Spleen (tissue), 11 donors: ENCODE measurements around the gene SHC3. TPM values are rescaled to one million over a fixed set of nuclear protein-coding genes. Genes with fewer than 3 reads are reported as not detected.

ENCODE experiments used
- DNase-seq: peaks from one replicate; pipeline ENCODE4 v3.0.0-alpha.2; 2020
- H3K27ac ChIP-seq, 8 donors: fragments of 200-600 bp; sonication (generic) in 7 of 8; 1 replicate in 4 of 8; 2 replicates in 4 of 8; pipeline versions ENCODE4 v1.5.0 to v1.8.0; 2016 to 2021; ENCODE audit warnings: inconsistent platforms in 4 of 8, mild to moderate bottlenecking in 4 of 8, moderate library complexity in 1 of 8
- H3K27me3 ChIP-seq, 7 donors: fragments of 200-600 bp; sonication (generic) in 6 of 7; replicated peaks in 1 of 7; 1 replicate in 4 of 7; 2 replicates in 3 of 7; pipeline versions ENCODE4 v1.5.0 to v1.8.0; 2016 to 2021; ENCODE audit warnings: inconsistent platforms in 3 of 7, mild to moderate bottlenecking in 1 of 7
- H3K36me3 ChIP-seq, 6 donors: fragments of 200-600 bp; sonication (generic) in 5 of 6; 1 replicate in 4 of 6; 2 replicates in 2 of 6; pipeline versions ENCODE4 v1.5.0 to v1.8.0; 2016 to 2021; ENCODE audit warnings: inconsistent platforms in 2 of 6
- H3K4me1 ChIP-seq, 6 donors: fragments of 200-600 bp; sonication (generic) in 5 of 6; 1 replicate in 3 of 6; 2 replicates in 3 of 6; pipeline versions ENCODE4 v1.5.0 to v1.8.0; 2016 to 2021; ENCODE audit warnings: inconsistent platforms in 3 of 6
- H3K4me3 ChIP-seq, 8 donors: fragments of 200-600 bp; sonication (generic) in 7 of 8; 1 replicate in 4 of 8; 2 replicates in 4 of 8; pipeline versions ENCODE4 v1.5.0 to v1.8.0; 2016 to 2021; ENCODE audit warnings: inconsistent platforms in 4 of 8, mild to moderate bottlenecking in 4 of 8, moderate library complexity in 2 of 8
- H3K9me3 ChIP-seq, 8 donors: fragments of 200-600 bp; sonication (generic) in 7 of 8; 1 replicate in 4 of 8; 2 replicates in 4 of 8; pipeline versions ENCODE4 v1.5.0 to v1.8.0; 2016 to 2021; ENCODE audit warnings: inconsistent platforms in 4 of 8
- POLR2A ChIP-seq, 3 donors: fragments of 450-650 bp; IDR thresholded peaks; one replicate each; pipeline ENCODE4 v1.5.1; 2017; ENCODE audit warnings: antibody characterized with exemption in 3 of 3, mild to moderate bottlenecking in 1 of 3
- POLR2AphosphoS5 ChIP-seq, 3 donors: sonication (generic); formaldehyde crosslinking; IDR thresholded peaks; one replicate each; pipeline ENCODE4 v1.5.1; 2017; ENCODE audit warnings: antibody characterized with exemption in 3 of 3
- WGBS, 5 donors: extraction: QIAGEN DNeasy Blood & Tissue Kit in 3 of 5; methylation state at CpG; one replicate each; pipeline versions ENCODE4 v1.1.5 to v1.1.7; 2013 to 2018; 5-methylcytosine and 5-hydroxymethylcytosine counted together
- intact Hi-C: fragments of 100-400 bp; cut with DNase I; formaldehyde crosslinking; loops from one replicate; pipeline ENCODE4 v1.15.0; 2023; ENCODE audit warnings: low total_unique reads
- polyA plus RNA-seq, 3 donors: library from polyadenylated mRNA; stranded (reverse); fragments of 200-250 nt; gene quantifications; one replicate each; pipeline ENCODE4 v1.2.1, GENCODE V29; 2013
- total RNA-seq, 7 donors: library from RNA; depleted of rRNA in 3 of 7; stranded (reverse); fragments of >200 nt in 3 of 7; fragmentation: NEBNext Ultra II Directional in 4 of 7; extraction: Animal tissue kit (Norgen Biotek cat#: 25700) in 4 of 7; gene quantifications; one replicate each; pipeline versions ENCODE4 v1.1.0 to v1.2.1, GENCODE V29; 2016 to 2021
- TF ChIP-seq, protein P1 (sequence below), 11 experiments: fragments of 200-600 bp in 7 of 11; fragments of 450-650 bp in 4 of 11; sonication (generic) in 4 of 11; IDR thresholded peaks in 8 of 11; conservative IDR thresholded peaks in 3 of 11; 1 replicate in 7 of 11; 2 replicates in 4 of 11; pipeline versions ENCODE4 v1.4.0 to v1.8.0; 2016 to 2021; ENCODE audit warnings: antibody characterized with exemption in 11 of 11, inconsistent platforms in 4 of 11, mild to moderate bottlenecking in 1 of 11
- donor health status: healthy with polysubstance abuse.
- donor health status: DM: no; HTN: no; CAD: no; lungs with moderate emphysema.
- donor health status: DM: no; HTN: no; CAD: no.
- donor health status: Bipolar disorder and iron deficiency.
- donor health status: healthy.
- donor health status: DM: no; HTN: no; CAD: no.
- donor health status: DM: yes; HTN: yes; CAD: no.

The SHC3 gene
- total and polyA plus RNA-seq, 10 donors: 0.03 to 0.70 (median 0.07) TPM; not detected in 1

DNA sequence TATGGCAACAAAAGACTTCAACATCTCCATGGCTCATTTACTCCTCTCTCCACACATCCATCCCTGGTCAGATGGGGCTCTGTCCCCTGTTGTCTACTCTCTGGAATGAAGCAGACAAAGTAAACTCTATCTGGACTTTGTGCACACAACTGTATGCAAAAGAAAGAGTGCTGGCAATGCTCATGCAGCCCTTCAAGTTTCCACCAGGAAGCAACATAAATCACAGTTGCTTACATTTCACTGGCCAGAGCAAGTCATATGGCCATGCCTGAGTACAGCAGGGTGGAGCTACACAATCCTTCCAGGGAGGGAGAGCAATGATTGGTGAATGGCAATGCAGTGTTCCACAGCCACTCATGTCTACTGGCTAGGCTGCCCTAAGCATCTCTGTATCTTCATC is 12.4 kb upstream of the SHC3 start:
- DNase-seq: no peak
- TF ChIP-seq, protein P1, sequence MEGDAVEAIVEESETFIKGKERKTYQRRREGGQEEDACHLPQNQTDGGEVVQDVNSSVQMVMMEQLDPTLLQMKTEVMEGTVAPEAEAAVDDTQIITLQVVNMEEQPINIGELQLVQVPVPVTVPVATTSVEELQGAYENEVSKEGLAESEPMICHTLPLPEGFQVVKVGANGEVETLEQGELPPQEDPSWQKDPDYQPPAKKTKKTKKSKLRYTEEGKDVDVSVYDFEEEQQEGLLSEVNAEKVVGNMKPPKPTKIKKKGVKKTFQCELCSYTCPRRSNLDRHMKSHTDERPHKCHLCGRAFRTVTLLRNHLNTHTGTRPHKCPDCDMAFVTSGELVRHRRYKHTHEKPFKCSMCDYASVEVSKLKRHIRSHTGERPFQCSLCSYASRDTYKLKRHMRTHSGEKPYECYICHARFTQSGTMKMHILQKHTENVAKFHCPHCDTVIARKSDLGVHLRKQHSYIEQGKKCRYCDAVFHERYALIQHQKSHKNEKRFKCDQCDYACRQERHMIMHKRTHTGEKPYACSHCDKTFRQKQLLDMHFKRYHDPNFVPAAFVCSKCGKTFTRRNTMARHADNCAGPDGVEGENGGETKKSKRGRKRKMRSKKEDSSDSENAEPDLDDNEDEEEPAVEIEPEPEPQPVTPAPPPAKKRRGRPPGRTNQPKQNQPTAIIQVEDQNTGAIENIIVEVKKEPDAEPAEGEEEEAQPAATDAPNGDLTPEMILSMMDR (IDR thresholded peaks at IDR 0.05 in 8 of 11, conservative IDR thresholded peaks at IDR 0.05 in 3 of 11): no peak
- TF ChIP-seq POLR2A (IDR thresholded peaks at IDR 0.05) (no peak), POLR2AphosphoS5 (IDR thresholded peaks at IDR 0.05) (no peak)
- Histone ChIP-seq H3K27me3 (peaks cover 0 to 5% (median 0%) of the 10 kb centered on the region in 7 donors), H3K9me3 (peaks cover 0 to 26% (median 17%) of the 10 kb centered on the region in 8 donors), H3K36me3 (no peaks in the 10 kb centered on the region), H3K4me3 (no peak overlapping the region), H3K27ac (no peak overlapping the region), H3K4me1 (no peaks in the 10 kb centered on the region)
- intact Hi-C loops: no loop called here

DNA sequence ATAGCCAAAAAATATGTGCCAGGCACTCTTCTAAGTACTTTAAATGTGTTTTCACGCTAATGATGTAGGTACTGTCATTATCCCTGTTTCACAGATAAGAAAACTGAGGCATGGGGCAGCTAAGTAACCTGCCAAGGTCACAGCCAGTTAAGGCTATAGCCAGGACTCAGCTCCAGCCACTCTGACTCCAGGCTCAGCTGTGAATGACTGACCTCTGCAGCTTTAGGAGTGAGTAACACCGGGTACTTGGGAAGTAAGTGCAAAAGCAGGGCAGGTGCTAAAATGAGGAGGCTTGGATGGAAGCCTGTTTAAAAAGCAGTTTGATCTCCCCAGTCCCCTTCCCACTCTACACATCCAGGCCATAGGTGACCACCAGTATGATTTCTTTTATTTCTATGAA is 10.6 kb upstream of the SHC3 start:
- TF ChIP-seq, protein P1 (IDR thresholded peaks at IDR 0.05 in 8 of 11, conservative IDR thresholded peaks at IDR 0.05 in 3 of 11): no peak
- no peak for TF ChIP-seq POLR2A (IDR thresholded peaks at IDR 0.05)
- no peak for TF ChIP-seq POLR2AphosphoS5 (IDR thresholded peaks at IDR 0.05)
- Histone ChIP-seq H3K4me1 (no peaks in the 10 kb centered on the region), H3K27ac (no peak overlapping the region), H3K9me3 (peaks cover 0 to 26% (median 17%) of the 10 kb centered on the region in 8 donors), H3K36me3 (no peaks in the 10 kb centered on the region), H3K4me3 (no peak overlapping the region), H3K27me3 (peaks cover 0 to 5% (median 0%) of the 10 kb centered on the region in 7 donors)
- whole genome bisulfite sequencing, 5 donors: 62 to 75% (median 66%) methylated on average over 2 of the region's 2 CpGs
- no peak for DNase-seq
- intact Hi-C loops: no loop called here

DNA sequence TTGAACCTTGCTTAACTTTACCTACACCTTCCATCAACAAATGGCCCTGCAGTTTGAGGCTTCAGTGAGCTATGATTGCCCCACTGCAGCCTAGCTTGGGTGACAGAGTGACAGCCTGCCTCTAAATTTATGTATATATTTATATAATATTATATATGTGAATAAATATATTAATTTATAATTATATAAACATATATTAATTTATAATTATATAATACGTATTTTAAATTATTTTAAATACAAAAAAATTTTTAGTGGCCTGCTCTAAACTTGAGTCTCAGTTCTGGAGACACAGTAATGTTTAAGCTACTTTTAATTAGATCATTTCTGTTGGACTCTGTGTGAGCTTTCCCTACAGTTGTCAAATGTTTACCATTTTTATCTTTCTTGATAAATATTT is 9.3 kb upstream of the SHC3 start:
- 71 to 92% (median 86%) methylated on average over 1 of the region's 1 CpG for WGBS, 5 donors
- H3K27ac ChIP-seq: no peak overlapping the region
- DNase-seq: no peak
- no peak overlapping the region for H3K4me3 ChIP-seq
- H3K36me3 ChIP-seq: no peaks in the 10 kb centered on the region
- intact Hi-C loops: no loop called here
- TF ChIP-seq, protein P1 (IDR thresholded peaks at IDR 0.05 in 8 of 11, conservative IDR thresholded peaks at IDR 0.05 in 3 of 11): no peak
- TF ChIP-seq POLR2AphosphoS5 (IDR thresholded peaks at IDR 0.05) (no peak), POLR2A (IDR thresholded peaks at IDR 0.05) (no peak)
- H3K9me3 ChIP-seq: peaks cover 0 to 17% (median 8%) of the 10 kb centered on the region in 8 donors
- H3K4me1 ChIP-seq: no peaks in the 10 kb centered on the region
- H3K27me3 ChIP-seq: peaks cover 0 to 5% (median 0%) of the 10 kb centered on the region in 7 donors

DNA sequence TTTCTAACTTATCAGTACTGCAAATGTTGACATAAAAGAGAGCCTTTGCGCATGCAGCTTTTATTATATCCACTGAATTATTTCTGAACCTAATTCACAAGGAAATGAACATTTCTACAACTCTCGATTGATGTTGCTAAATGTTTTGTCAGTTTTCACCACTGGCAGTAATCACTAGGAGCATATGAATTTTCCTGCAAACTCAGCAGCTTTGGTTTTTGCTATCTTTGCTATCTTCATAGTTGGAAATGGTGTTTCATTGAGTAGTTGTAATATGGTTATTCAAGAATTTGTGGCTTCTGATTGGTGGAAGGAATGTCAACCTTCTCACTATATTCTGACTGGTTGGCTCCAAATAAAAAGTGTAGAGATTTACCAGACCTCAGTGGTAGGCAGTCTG is 8.9 kb upstream of the SHC3 start:
- TF ChIP-seq, protein P1 (IDR thresholded peaks at IDR 0.05 in 8 of 11, conservative IDR thresholded peaks at IDR 0.05 in 3 of 11): no peak
- TF ChIP-seq POLR2AphosphoS5 (IDR thresholded peaks at IDR 0.05) (no peak), POLR2A (IDR thresholded peaks at IDR 0.05) (no peak)
- WGBS, 5 donors: 75 to 88% (median 85%) methylated on average over 2 of the region's 2 CpGs
- H3K27ac ChIP-seq: no peak overlapping the region
- intact Hi-C loops: no loop called here
- no peaks in the 10 kb centered on the region for H3K36me3 ChIP-seq
- no peak for DNase-seq
- no peaks in the 10 kb centered on the region for H3K4me1 ChIP-seq
- H3K27me3 ChIP-seq: peaks cover 0 to 5% (median 0%) of the 10 kb centered on the region in 7 donors
- H3K4me3 ChIP-seq: no peak overlapping the region
- peaks cover 0 to 13% (median 3%) of the 10 kb centered on the region in 8 donors for H3K9me3 ChIP-seq
